ENCODE data around the gene PODN. TPM values are rescaled to one million over a fixed set of nuclear protein-coding genes. Genes with fewer than 3 reads are reported as not detected.
A peak's percentile ranks its signal among the peaks of the same experiment; 100 is the strongest.

PODN gene
- total RNA-seq, 1 donor, result 52.8 TPM

- Histone ChIP-seq H3K4me2 (ENCODE audit: insufficient read depth, low read length) (no peak overlapping the region), H3K79me2 (ENCODE audit: insufficient read depth, low read length) (no peaks in the 10 kb centered on the region), H3K36me3 (ENCODE audit: insufficient read depth, low read length) (no peaks in the 10 kb centered on the region), H4K20me1 (ENCODE audit: insufficient read depth, low read length) (no peaks in the 10 kb centered on the region), H2AFZ (ENCODE audit: low read length) (peak overlapping the region; percentile 67), H3K27ac (ENCODE audit: low read depth, low read length) (peak overlapping the region; percentile 83), H3K9me3 (ENCODE audit: low read depth, low read length) (no peaks in the 10 kb centered on the region), H3K4me3 (ENCODE audit: insufficient read depth, low read length) (no peak overlapping the region), H3K4me1 (ENCODE audit: insufficient read depth, low read length) (peaks cover 27% of the 10 kb centered on the region), H3K27me3 (ENCODE audit: insufficient read depth, low read length) (no peaks in the 10 kb centered on the region)
- no peak for DNase-seq (ENCODE audit: insufficient read length, low spot score, missing footprints)
- TF ChIP-seq CTCF (IDR thresholded peaks at IDR 0.05; ENCODE audit: extremely low read depth, low read depth, low read length), result no peak
These were observed 61.0 kb downstream of the PODN start for GRCh38 chr1:53122961-53123413.

- Histone ChIP-seq H4K20me1 (ENCODE audit: insufficient read depth, low read length) (no peaks in the 10 kb centered on the region), H3K4me1 (ENCODE audit: insufficient read depth, low read length) (peaks cover 27% of the 10 kb centered on the region), H3K27me3 (ENCODE audit: insufficient read depth, low read length) (no peaks in the 10 kb centered on the region), H2AFZ (ENCODE audit: low read length) (peak overlapping the region; percentile 67), H3K4me3 (ENCODE audit: insufficient read depth, low read length) (no peak overlapping the region), H3K36me3 (ENCODE audit: insufficient read depth, low read length) (no peaks in the 10 kb centered on the region), H3K79me2 (ENCODE audit: insufficient read depth, low read length) (no peaks in the 10 kb centered on the region), H3K4me2 (ENCODE audit: insufficient read depth, low read length) (no peak overlapping the region), H3K9me3 (ENCODE audit: low read depth, low read length) (no peaks in the 10 kb centered on the region), H3K27ac (ENCODE audit: low read depth, low read length) (peak overlapping the region; percentile 83)
- no peak for TF ChIP-seq CTCF (IDR thresholded peaks at IDR 0.05; ENCODE audit: extremely low read depth, low read depth, low read length)
- peak; percentile 94 for DNase-seq (ENCODE audit: insufficient read length, low spot score, missing footprints)
These were observed 61.6 kb downstream of the PODN start for GRCh38 chr1:53123453-53124140.

- H3K4me3 ChIP-seq (ENCODE audit: insufficient read depth, low read length), result no peak overlapping the region
- H3K4me2 ChIP-seq (ENCODE audit: insufficient read depth, low read length), result no peak overlapping the region
- H2AFZ ChIP-seq (ENCODE audit: low read length), result no peak overlapping the region
- no peaks in the 10 kb centered on the region for H3K9me3 ChIP-seq (ENCODE audit: low read depth, low read length)
- no peaks in the 10 kb centered on the region for H3K36me3 ChIP-seq (ENCODE audit: insufficient read depth, low read length)
- TF ChIP-seq CTCF (IDR thresholded peaks at IDR 0.05; ENCODE audit: extremely low read depth, low read depth, low read length), result no peak
- H3K27me3 ChIP-seq (ENCODE audit: insufficient read depth, low read length), result no peaks in the 10 kb centered on the region
- H4K20me1 ChIP-seq (ENCODE audit: insufficient read depth, low read length), result no peaks in the 10 kb centered on the region
- H3K4me1 ChIP-seq (ENCODE audit: insufficient read depth, low read length), result peaks cover 27% of the 10 kb centered on the region
- no peak overlapping the region for H3K27ac ChIP-seq (ENCODE audit: low read depth, low read length)
- DNase-seq (ENCODE audit: insufficient read length, low spot score, missing footprints), result no peak
- no peaks in the 10 kb centered on the region for H3K79me2 ChIP-seq (ENCODE audit: insufficient read depth, low read length)
These were observed 63.1 kb downstream of the PODN start for GRCh38 chr1:53125122-53125521.

GRCh38 chr1:53125623-53126360, 63.8 kb downstream of the PODN start:
- no peak for TF ChIP-seq CTCF (IDR thresholded peaks at IDR 0.05; ENCODE audit: extremely low read depth, low read depth, low read length)
- Histone ChIP-seq H3K36me3 (ENCODE audit: insufficient read depth, low read length) (no peaks in the 10 kb centered on the region), H3K4me1 (ENCODE audit: insufficient read depth, low read length) (peaks cover 27% of the 10 kb centered on the region), H3K4me2 (ENCODE audit: insufficient read depth, low read length) (no peak overlapping the region), H3K27me3 (ENCODE audit: insufficient read depth, low read length) (no peaks in the 10 kb centered on the region), H3K27ac (ENCODE audit: low read depth, low read length) (no peak overlapping the region), H3K4me3 (ENCODE audit: insufficient read depth, low read length) (no peak overlapping the region), H3K79me2 (ENCODE audit: insufficient read depth, low read length) (no peaks in the 10 kb centered on the region), H4K20me1 (ENCODE audit: insufficient read depth, low read length) (no peaks in the 10 kb centered on the region), H2AFZ (ENCODE audit: low read length) (peak overlapping the region; percentile 45), H3K9me3 (ENCODE audit: low read depth, low read length) (no peaks in the 10 kb centered on the region)
- peak; percentile 72 for DNase-seq (ENCODE audit: insufficient read length, low spot score, missing footprints)

Data from osteoblast (primary cell).